ENCODE data around the gene AGPS. TPM values are rescaled to one million over a fixed set of nuclear protein-coding genes. Genes with fewer than 3 reads are reported as not detected.

The AGPS gene
- total and polyA plus RNA-seq, 11 donors = 4.2 to 36.6 (median 25.6) TPM

GRCh38 chr2:177433402-177433801, 40.8 kb downstream of the AGPS start:
- H3K27ac ChIP-seq = no peak overlapping the region
- TF ChIP-seq CTCF (IDR thresholded peaks at IDR 0.05) (no peak), POLR2A (IDR thresholded peaks at IDR 0.05) (no peak)
- peaks cover 0 to 25% (median 10%) of the 10 kb centered on the region in 9 donors for H3K36me3 ChIP-seq
- H3K4me3 ChIP-seq = no peak overlapping the region
- peaks cover 0 to 8% (median 0%) of the 10 kb centered on the region in 12 donors for H3K4me1 ChIP-seq
- ATAC-seq = no peak
- 96 to 100% (median 98%) methylated on average over 1 of the region's 1 CpG for whole genome bisulfite sequencing, 4 donors
- no peak for DNase-seq
- peaks cover 0 to 56% (median 33%) of the 10 kb centered on the region in 12 donors for H3K9me3 ChIP-seq
- intact Hi-C loops (cut with DNase I) = no loop called here
- H3K27me3 ChIP-seq = no peaks in the 10 kb centered on the region

GRCh38 chr2:177434475-177434874, 41.9 kb downstream of the AGPS start:
- WGBS, 4 donors = 62 to 68% (median 66%) methylated on average over 1 of the region's 1 CpG
- intact Hi-C loops (cut with DNase I) = no loop called here

GRCh38 chr2:177445200-177445599, 52.6 kb downstream of the AGPS start:
- Histone ChIP-seq H3K4me3 (no peak overlapping the region), H3K27me3 (no peaks in the 10 kb centered on the region), H3K36me3 (peaks cover 0 to 71% (median 41%) of the 10 kb centered on the region in 9 donors), H3K4me1 (peaks cover 0 to 7% (median 0%) of the 10 kb centered on the region in 12 donors), H3K9me3 (peaks cover 0 to 7% (median 0%) of the 10 kb centered on the region in 12 donors), H3K27ac (no peak overlapping the region)
- TF ChIP-seq CTCF (IDR thresholded peaks at IDR 0.05) (no peak), POLR2A (IDR thresholded peaks at IDR 0.05) (no peak)
- intact Hi-C loops (cut with DNase I) = no loop called here
- no peak for DNase-seq
- no peak for ATAC-seq
- whole genome bisulfite sequencing, 4 donors = 63 to 67% (median 64%) methylated on average over 1 of the region's 1 CpG

More at GRCh38 chr2:177434475-177434874, 41.9 kb downstream of the AGPS start:
- peaks cover 0 to 34% (median 13%) of the 10 kb centered on the region in 9 donors for H3K36me3 ChIP-seq
- no peak for ATAC-seq
- TF ChIP-seq CTCF (IDR thresholded peaks at IDR 0.05) (no peak), POLR2A (IDR thresholded peaks at IDR 0.05) (no peak)
- no peaks in the 10 kb centered on the region for H3K27me3 ChIP-seq
- no peak overlapping the region for H3K4me3 ChIP-seq
- H3K27ac ChIP-seq = no peak overlapping the region
- DNase-seq = no peak
- H3K4me1 ChIP-seq = peaks cover 0 to 8% (median 0%) of the 10 kb centered on the region in 12 donors
- H3K9me3 ChIP-seq = peaks cover 0 to 46% (median 33%) of the 10 kb centered on the region in 12 donors

GRCh38 chr2:177448031-177448430, 55.5 kb downstream of the AGPS start:
- Histone ChIP-seq H3K27ac (no peak overlapping the region), H3K9me3 (peaks cover 0 to 7% (median 0%) of the 10 kb centered on the region in 12 donors), H3K36me3 (peaks cover 0 to 55% (median 30%) of the 10 kb centered on the region in 9 donors), H3K4me3 (no peak overlapping the region), H3K4me1 (peaks cover 0 to 7% (median 0%) of the 10 kb centered on the region in 12 donors), H3K27me3 (no peaks in the 10 kb centered on the region)
- DNase-seq = no peak
- no peak for ATAC-seq
- intact Hi-C loops (cut with DNase I) = no loop called here
- TF ChIP-seq CTCF (IDR thresholded peaks at IDR 0.05) = no peak
- 88 to 94% (median 93%) methylated on average over 2 of the region's 2 CpGs for WGBS, 4 donors

All from heart left ventricle (tissue), 16 donors.